Left forelimb (tissue), 1 donor: ENCODE data around the gene PPBP.
"Not testable (repeated sequence)": the region's sequence is repeated elsewhere in the genome, so short reads cannot be mapped to it uniquely, and the experiment has no call there.

Experiments
- DNase-seq: peaks from one replicate; pipeline ENCODE4 v3.0.0-alpha.2; 2018; ENCODE audit warnings: low spot score

Gene PPBP

GRCh38 chr4:73992050-73992449, 4.1 kb upstream of the PPBP start:
- DNase-seq, result no peak

DNA sequence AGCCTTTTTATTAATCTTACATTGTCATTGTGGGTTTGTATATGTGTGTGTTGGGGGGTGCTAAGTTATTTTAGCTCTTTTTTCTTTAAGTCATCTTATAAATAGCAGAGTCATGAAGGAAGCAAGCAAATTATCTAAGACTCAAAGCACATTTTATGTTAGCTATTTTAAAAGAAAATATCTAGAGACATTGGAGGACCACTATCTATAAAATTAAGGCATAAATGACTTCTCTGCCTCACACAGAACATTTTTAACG, 3.7 kb upstream of the PPBP start:
- no peak for DNase-seq

DNA sequence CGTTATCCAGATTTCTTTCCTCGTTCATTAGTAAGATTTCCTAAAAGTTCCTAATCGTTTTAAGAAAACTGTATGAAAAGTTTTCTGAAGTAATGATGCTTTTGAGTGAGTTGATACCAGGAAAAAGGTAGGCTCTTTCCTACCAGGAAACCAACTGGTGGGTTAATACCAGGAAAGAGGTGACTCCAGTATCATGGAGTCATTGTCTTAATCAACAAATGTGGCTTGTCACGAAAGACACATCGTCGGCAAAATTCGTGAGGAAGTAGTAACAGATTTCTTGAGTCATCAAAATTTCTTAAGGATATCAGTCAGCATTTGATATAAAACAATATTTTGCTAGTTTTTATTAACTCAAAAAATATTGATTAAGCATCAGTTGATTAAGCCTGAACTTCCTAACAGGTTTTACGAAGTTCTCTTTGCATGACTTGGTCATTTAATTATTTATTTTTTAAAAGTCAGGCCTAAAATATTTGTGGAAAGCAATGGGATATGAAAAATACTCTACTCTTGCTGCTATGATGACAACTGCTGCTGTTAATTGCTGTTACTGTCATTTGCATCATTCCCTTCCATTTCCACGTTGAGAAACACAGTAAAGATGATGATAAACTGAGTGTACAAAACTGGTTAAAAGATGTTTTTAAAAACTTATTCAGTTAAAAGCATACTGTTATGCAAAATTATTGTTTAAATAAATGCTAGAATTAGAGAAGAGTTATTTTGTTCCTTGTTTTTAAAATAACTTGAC, 3.2 kb upstream of the PPBP start:
- no peak for DNase-seq

- DNase-seq, result no peak
Observed at GRCh38 chr4:73989928-73990327, 1.9 kb upstream of the PPBP start.

DNA sequence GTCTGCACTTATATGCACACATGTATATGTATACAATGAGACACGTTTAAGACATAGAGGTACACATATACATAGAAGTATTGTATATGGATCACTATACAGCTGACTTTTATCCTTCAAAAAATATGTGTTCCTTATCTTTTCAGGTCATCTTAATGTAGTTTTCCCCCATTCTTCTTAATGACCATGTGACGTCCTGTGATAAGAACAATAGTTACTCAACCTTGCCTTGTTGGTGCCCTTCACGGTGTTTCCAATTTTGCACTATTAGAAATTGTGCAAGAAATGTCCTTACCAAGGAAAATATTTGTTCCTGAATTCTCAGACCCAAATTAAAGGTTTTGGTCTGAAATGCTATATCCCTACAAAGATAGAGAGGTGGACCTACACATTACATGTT, 1.0 kb upstream of the PPBP start:
- no peak for DNase-seq

- DNase-seq, result no peak
Observed at GRCh38 chr4:73985528-73985852, 2.5 kb downstream of the PPBP start.

GRCh38 chr4:73984736-73985527, 3.1 kb downstream of the PPBP start:
- no peak for DNase-seq

DNA sequence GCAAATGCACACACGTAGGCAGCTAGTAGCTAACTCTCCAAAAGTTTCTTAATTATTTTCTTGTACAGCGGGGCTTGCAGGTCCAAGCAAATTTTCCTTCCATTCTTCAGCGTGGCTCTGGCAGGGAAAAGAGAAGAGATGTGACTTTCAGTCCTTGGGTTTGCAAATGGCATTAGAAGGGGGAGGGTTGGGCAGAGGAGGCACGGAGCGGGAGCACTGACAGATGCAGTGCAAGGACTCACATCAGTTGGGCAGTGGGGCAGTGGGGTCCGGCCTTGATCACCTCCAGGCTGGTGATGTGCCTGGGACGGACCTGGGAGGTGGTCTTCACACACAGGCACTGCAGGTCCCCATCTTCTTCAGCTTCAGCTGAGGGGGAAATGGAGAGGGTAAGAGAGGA, 6.8 kb downstream of the PPBP start:
- DNase-seq, result not testable (repeated sequence)

- no peak for DNase-seq
Observed at GRCh38 chr4:73979407-73979957, 8.5 kb downstream of the PPBP start.

GRCh38 chr4:73978886-73979285, 9.1 kb downstream of the PPBP start:
- DNase-seq, result no peak

DNA sequence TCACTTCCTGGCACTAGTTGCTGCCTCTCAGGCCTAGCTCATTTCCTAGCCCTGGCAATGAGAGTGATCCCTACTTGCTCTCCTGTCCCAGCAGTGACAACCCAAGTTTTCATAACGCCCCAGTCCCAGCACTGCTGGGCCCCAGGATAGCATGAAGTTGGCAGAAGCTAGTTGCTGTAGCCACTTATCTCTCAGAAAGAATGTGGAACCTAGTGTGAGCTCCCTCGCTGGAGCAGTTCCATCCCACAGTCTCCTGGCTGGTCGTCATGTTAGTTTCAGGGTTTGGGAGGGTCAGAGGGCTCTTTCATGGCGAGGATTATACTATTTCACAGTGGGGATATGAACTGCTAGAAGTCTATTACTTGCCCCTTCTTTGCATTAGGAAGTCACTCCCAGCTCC, 11.3 kb downstream of the PPBP start:
- no peak for DNase-seq

- DNase-seq, result no peak
Observed at GRCh38 chr4:73976217-73976616, 11.8 kb downstream of the PPBP start.

GRCh38 chr4:73974352-73974751, 13.6 kb downstream of the PPBP start:
- DNase-seq, result no peak

GRCh38 chr4:73970945-73971344, 17.0 kb downstream of the PPBP start:
- no peak for DNase-seq

DNA sequence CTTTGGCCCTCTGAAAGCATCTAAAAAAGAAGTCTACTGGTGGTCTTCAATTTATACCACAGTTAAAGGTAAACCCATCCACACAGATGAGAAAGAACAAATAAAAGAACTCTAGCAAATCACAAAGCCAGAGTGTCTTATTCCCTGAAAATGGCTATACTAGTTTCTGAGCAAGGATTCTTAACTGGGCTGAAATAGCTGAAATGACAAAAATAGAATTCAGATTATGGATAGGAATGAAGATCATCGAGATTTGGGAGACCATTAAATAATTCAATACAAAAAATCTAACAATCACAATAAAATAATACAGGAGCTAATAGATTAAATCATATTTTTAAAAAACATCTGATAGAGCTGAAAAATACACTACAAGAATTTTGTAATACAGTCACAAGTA, 18.0 kb downstream of the PPBP start:
- no peak for DNase-seq

- no peak for DNase-seq
Observed at GRCh38 chr4:73967866-73968265, 20.1 kb downstream of the PPBP start.

GRCh38 chr4:73964862-73965611, 23.0 kb downstream of the PPBP start:
- DNase-seq, result no peak

GRCh38 chr4:73962724-73963123, 25.3 kb downstream of the PPBP start:
- no peak for DNase-seq

GRCh38 chr4:73959041-73959440, 28.9 kb downstream of the PPBP start:
- not testable (repeated sequence) for DNase-seq

- DNase-seq, result no peak
Observed at GRCh38 chr4:73952352-73952751, 35.6 kb downstream of the PPBP start.

- DNase-seq, result not testable (repeated sequence)
Observed at GRCh38 chr4:73950376-73950920, 37.5 kb downstream of the PPBP start.

DNA sequence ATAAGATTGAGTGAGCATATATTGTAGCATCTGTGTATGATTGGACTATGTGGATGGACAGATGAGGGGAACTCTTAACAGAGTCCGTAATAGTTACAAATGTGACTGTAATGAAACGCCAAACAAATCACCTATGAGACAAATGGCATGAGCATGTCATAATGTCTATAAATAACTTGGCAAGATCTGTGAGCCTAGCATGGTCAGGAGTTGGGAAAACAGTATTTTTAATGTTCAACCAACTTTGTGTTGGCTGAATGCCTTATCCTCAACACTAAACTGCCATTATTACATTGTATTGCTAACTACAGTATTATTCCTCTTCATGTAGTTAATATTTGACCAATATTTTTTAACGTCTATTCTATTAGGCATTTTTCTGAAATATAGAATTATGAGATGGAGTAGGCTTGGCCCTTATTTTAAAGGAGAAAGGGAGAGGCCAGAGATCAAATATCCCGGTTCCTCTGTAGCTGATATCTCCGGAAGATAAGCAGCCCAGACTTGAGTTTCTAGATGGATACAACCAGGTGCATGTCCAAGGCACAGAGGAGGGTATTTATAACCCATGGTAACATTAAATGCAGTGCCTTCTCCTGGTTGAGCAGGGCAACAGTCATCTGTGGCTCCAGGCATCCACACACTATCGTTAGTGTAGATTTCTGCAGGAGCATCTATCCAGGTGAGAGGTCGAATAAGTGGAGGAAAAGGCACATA, 38.8 kb downstream of the PPBP start:
- DNase-seq, result no peak
